GM19463 (cell line): ENCODE results near the gene DAAM1.

Source experiments
- ATAC-seq: cut with Tn5 transposase; IDR thresholded peaks from one replicate; pipeline ENCODE4 v1.9.1; 2021; ENCODE audit warnings: mild to moderate bottlenecking, moderate library complexity; ENCODE audit not compliant: unreplicated experiment

Gene DAAM1

GRCh38 chr14:59358784-59359183 lies 170.3 kb downstream of the DAAM1 start:
- ATAC-seq, result no peak

- ATAC-seq, result no peak
Measured at GRCh38 chr14:59359431-59360124, 171.1 kb downstream of the DAAM1 start.

GRCh38 chr14:59360233-59360632 lies 171.8 kb downstream of the DAAM1 start:
- ATAC-seq, result no peak

GRCh38 chr14:59360923-59361794 lies 172.7 kb downstream of the DAAM1 start:
- no peak for ATAC-seq

GRCh38 chr14:59362513-59362912 lies 174.0 kb downstream of the DAAM1 start:
- ATAC-seq, result no peak

- ATAC-seq, result no peak
Measured at GRCh38 chr14:59363531-59364226, 175.2 kb downstream of the DAAM1 start.

- no peak for ATAC-seq
Measured at GRCh38 chr14:59370158-59370742, 181.8 kb downstream of the DAAM1 start.

- no peak for ATAC-seq
Measured at GRCh38 chr14:59371771-59372170, 183.3 kb downstream of the DAAM1 start.

GRCh38 chr14:59374048-59374447 lies 185.6 kb downstream of the DAAM1 start:
- no peak for ATAC-seq

GRCh38 chr14:59376686-59377085 lies 188.2 kb downstream of the DAAM1 start:
- ATAC-seq, result peak; percentile 65

GRCh38 chr14:59377491-59377890 lies 189.0 kb downstream of the DAAM1 start:
- ATAC-seq, result no peak

GRCh38 chr14:59377991-59378601 lies 189.6 kb downstream of the DAAM1 start:
- no peak for ATAC-seq

- no peak for ATAC-seq
Measured at GRCh38 chr14:59389936-59390335, 201.5 kb downstream of the DAAM1 start.

- no peak for ATAC-seq
Measured at GRCh38 chr14:59391388-59391787, 202.9 kb downstream of the DAAM1 start.

GRCh38 chr14:59394268-59394667 lies 205.8 kb downstream of the DAAM1 start:
- ATAC-seq, result no peak

- ATAC-seq, result no peak
Measured at GRCh38 chr14:59395672-59396071, 207.2 kb downstream of the DAAM1 start.

GRCh38 chr14:59398841-59399240 lies 210.4 kb downstream of the DAAM1 start:
- ATAC-seq, result no peak

GRCh38 chr14:59406454-59407245 lies 218.2 kb downstream of the DAAM1 start:
- ATAC-seq, result no peak

GRCh38 chr14:59407246-59408010 lies 219.0 kb downstream of the DAAM1 start:
- no peak for ATAC-seq
